GM21619 (cell line): ENCODE measurements around the gene SMYD1.

Experiments used
- ATAC-seq: cut with Tn5 transposase; IDR thresholded peaks from one replicate; pipeline ENCODE4 v1.9.1; 2021; ENCODE audit not compliant: unreplicated experiment

SMYD1 gene

DNA sequence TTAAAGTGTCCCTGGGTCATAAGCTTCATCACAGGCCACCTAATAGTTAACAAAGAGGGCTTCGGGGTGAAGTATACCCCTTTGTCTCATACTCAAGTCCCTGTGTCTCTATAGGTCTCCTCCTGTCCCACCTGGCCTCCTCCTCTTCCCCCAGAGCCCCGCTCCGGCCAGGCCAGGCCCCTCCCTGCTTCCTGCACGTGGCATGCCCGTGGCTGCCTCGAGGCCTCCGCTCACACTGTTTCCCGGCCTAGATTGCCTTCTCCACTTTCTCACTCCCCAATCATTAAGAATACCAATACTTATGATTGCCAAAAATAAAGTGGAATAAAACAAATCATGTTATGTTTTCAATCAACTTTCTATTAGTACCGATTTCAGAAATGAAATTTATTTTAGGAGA is 18.8 kb downstream of the SMYD1 start:
- no peak for ATAC-seq

DNA sequence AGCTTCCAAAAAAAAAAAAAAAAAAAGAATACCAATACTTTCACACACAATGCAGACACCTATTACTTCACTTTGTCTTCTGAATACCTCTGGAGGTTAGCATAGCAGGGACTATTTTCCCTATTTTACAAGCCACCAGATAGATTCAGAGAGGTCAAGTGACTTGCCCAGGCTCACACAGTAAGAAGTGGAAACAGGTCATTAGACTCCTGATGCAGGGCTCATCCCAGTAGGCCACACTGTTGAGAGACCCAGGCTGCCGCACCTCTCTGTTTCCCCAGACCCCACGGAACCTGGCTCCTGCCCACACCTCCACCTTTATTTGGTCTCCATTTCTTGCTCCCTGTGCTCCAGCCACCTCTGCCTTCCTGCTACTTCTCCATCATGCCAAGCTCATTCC is 19.4 kb downstream of the SMYD1 start:
- no peak for ATAC-seq

DNA sequence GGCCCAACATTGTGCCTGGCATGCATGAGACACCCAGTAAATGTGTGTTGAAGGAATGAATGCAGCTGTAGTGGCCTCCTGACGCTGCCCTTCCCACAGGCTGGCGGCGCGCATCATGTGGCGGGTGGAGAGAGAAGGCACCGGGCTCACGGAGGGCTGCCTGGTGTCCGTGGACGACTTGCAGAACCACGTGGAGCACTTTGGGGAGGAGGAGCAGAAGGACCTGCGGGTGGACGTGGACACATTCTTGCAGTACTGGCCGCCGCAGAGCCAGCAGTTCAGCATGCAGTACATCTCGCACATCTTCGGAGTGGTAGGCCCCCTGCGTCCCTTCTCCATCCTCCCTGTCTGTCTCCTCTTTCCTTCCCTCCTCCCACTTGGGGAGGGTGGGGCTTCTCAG is 20.1 kb downstream of the SMYD1 start:
- ATAC-seq: no peak

DNA sequence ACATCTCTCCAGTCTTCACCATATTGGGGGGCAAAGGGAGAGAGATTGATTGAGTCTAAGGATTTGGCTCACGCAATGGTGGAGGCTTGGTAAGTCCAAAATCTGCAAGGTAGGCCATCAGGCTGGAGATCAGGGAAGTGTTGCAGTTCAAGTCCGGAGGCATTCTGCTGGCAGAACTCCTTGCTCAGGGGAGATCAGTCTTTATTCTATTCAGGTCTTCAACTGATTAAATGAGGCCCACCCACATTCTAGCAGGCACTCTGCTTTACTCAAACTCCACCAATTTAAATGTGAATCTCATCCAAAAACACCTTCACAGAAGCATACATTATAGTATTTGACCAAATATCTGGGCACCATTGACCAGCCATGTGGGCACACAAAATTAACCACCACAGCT is 21.4 kb downstream of the SMYD1 start:
- no peak for ATAC-seq

DNA sequence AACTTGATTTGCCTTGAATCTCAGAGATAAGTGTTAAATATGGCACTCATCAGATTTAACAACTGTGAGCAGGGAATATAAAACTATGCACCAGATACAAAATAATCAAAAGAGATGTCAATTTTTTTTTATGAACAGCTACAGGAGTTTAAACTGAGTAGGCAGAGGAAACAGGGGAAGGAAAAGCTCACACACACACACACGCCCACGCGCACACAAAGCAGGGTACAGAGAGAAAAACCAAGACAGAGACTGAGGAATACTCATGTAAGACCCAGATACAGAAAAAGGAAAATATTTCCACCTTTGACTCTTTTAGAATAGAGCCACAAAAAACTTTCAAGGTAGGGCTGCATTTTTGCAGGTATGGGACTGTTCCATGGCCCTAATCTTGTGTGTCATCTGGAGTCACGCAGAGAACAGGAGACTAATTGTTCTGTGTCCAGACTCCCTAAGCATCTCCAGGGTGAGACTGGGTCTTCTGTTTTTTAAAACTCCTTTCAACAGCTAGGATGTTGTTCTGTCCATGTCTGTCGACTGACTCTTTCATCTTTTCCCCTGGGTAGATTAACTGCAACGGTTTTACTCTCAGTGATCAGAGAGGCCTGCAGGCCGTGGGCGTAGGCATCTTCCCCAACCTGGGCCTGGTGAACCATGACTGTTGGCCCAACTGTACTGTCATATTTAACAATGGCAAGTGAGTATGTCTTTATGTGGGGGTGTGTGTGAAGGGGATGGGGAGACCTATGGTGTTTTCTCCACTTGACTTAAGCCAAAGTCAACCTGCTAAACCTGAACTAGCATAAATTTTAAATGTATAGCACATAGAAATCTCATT is 23.0 kb downstream of the SMYD1 start:
- no peak for ATAC-seq

DNA sequence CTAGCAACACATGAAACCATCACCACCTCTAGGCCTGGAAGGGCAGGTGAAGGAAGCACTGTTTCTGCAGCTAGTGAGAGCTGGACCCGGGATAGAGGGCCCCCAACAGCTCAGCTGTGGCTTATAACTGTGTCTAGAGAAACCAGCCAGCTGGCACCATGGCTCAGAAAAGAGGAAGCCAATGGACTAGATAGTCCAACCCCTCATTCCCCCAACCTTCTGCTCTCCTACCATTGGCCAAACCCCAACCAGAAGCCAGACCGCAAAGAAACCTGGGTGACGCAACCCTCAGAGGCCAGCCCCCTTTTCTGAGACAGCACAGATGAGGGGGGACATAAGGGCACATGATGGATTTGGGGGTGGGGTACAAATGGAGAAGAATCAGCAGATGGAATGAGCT is 24.3 kb downstream of the SMYD1 start:
- ATAC-seq: no peak

DNA sequence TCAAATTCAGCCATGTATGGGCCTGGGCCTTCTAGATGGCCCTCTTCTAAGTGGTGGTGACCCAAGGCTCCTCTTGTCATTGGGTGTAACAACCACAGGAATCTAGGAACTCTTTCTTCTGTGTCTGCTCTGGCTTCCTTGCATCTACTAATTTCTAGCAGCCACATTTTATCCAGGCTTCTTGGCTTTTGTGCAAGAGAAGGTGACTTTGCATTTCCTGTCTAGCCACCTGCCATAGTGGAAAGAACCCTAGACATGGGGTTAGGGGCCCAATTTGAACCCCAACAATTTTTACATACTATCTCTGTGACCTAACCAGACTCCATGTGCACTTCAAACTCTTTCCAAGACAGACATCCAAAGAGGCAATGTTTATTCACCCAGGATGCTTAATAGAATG is 25.1 kb downstream of the SMYD1 start:
- ATAC-seq: no peak

DNA sequence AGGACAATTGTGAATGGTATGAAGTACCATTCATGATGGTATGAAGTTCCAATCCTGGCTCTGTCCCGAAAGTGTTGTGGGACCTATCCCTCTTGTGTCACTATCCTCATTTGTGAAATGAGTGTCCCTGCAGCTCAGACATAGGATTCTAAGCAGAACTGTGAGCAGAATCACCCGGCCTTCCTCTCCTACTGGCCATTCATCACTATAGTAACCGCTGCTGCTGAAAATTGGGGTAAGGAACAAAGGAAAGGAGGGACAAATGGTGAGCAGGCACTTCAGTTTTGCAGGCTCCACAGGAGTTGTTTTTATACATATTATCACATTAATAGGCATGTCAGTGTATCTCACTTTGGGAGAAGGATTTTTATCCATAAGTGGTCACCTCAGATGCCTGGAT is 27.4 kb downstream of the SMYD1 start:
- ATAC-seq: no peak

DNA sequence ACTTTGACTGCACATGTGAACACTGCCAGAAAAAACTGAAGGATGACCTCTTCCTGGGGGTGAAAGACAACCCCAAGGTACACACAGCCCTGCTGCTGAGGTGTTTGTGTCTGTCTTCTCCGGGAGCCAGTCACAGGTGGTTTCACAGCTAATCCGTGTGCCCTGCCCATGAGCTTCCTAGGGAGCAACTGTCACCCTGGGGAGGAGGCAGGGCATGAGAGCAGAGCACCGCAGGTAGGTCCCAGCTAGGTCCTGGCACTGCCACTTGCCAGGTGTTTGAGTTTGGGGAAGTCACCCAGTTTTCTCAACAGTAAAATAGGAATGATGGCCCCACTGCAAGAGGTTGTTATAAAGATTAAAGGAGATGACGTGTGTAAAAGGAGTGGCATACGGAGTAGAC is 29.1 kb downstream of the SMYD1 start:
- ATAC-seq: no peak

DNA sequence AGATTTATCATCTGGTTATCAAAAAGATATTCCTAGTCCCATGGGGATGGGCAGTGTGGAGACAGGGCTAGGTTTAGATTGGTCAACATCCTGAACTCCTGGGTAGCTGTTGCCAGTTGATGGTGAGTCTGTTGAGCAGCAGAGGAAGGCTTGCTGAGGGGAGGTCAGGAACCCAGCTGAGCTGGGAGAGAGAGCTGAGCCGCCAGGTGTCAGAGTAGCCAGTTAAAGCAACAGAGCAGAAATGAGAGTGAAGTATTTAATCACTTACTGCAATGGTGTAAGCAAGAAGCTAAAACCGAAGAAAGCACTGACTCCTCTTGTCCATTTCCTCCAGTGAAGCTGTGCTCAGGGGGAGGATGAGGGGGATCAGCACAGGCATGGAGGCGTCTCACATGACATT is 29.6 kb downstream of the SMYD1 start:
- no peak for ATAC-seq

DNA sequence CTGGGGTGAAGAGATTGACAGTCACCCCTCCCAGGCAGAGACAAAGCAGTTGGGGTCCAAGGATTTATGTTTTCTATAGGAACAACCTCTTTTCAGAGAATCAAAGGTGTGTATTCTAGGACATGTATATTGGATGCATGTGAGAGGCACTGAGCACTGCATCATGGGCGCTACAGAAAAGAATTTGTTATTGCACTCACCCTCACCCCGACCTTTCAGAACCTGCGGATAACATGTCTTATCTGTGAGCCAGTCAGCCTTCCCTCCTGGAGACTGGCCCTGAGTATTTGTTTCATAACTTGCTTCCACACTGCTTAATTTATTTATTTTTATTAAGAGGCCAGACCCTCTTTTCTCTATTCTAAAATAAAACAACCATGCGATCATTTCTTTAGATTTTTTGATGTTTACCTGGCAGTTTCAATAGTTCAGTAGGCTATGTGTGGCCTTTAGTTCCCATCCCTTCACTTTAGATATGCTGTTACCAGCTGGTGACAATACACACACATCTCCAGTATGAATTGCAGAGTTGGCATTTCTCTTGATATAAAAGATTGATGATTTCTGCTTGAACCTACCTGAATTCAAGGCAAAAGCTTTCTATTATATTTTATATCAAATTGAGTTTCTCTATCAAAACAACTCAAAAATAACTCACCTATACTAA is 30.4 kb downstream of the SMYD1 start:
- no peak for ATAC-seq

DNA sequence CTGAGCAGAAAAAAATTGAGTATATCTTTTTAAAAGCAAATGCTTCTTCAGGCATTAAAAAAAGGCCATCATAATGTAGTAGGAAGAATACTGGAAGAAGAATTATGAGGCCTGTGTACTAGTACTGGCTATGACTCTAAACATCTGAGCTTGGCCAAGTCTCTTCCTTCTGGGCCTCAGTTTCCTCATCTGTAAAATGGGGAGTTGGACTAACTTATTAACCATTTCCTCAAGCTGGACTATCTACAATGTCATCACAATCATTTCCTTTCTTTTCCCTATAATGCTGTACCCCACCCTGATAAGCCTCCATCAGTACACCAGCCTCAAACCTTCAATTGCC is 30.9 kb downstream of the SMYD1 start:
- ATAC-seq: no peak

DNA sequence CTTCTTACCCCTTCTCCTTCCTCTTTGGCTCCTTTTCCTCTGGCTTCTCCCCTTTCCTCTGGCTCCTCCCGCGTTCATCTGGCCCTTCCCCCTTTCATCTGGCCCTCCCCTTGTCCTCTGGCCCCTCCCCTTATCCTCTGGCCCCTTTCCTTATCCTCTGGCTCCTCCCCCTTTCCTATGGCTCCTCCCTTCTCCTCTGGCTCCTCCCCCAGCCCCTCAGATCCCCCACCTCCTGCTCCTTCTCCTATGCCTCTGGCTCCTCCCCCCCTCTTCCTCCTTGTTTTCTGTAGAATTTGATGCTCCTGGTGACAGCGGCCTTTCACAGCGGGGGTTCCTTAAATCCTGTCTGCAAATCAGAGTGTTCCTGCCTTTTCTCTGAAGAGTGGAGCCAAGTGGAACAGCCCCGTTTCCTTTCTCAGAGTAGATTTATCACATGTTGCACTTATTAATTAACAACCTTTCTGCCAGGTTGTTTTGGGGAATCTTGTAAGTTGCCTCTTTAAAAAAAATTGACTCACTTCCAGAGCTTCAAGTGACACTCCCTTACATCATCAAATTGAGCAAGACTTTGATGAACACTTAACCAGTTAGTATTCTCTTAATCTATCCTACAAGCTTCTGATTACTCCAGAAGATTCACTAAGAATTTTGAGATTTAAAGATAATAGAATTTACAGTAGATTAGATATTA is 32.3 kb downstream of the SMYD1 start:
- ATAC-seq: no peak

DNA sequence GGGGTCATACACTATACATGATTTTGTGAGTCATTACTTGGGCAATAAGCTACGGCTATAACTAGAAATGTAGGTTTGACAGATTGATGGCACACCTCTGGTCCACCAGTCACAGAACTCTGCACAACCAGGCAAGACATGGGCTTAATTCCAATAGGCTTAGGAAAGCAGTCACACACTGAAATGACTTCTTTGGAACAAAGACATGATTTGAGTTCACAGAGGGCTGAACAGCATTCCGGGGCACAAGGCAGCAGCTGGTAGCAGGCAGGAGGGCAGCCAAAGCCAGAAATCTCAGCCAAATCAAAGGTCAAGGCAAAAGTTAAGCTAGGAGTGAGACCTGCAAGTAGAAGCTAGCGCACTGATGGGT is 32.8 kb downstream of the SMYD1 start:
- no peak for ATAC-seq

DNA sequence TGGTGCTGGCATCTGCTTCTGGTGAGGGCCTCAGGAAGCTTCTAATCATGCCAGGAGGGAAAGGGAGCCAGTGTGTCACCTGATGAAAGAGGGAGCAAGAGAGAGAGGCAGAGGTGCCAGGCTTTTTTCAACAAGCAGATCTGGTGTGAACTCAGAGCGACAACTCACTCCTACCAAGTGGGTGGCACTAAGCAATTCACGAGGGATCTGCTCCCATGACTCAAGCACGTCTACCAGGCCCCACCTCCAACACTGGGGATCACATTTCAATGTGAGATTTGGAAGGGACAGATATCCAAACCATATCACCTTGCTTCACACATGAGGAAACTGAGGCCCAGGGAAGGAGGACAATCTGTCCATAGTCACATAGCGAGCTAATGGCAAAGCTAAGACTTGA is 41.2 kb downstream of the SMYD1 start:
- ATAC-seq: no peak

DNA sequence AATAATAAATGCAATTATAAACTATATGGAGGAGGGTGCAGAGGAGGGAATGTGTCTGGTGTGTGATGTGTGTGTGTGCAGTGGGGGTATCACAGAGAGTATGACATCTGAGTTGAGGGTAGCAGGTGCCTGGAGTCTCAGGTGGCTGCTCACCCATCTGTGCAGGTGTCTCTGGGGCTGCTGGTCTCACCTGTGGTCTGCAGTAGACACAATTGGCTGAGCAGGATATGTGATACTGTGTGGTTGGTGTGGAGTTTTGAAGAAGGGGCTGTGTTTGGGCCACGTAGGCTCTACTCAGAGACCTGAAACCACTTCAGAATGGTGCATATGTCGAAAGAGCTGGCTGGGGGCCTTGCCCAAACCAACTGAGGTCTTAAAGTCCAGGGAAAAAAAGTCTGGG is 43.2 kb downstream of the SMYD1 start:
- no peak for ATAC-seq

DNA sequence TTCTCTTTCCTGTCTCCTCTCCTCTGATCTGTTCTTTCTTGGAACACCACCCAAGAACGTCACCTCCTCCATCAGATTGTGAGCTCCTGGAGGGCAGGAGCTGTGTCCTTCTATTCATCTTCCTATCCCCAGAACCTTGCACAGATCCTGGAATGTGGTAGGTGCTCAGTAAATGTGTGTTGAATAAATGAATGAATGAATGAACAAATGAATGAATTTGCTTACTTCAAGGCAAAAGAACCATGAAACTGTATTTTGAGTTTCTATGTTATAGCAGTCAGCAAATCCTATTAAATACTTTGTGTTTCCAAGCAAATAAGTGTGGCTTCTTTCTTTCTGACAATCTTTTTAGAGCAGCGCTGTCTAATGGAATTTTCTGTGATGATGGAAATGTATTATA is 45.4 kb downstream of the SMYD1 start:
- no peak for ATAC-seq

DNA sequence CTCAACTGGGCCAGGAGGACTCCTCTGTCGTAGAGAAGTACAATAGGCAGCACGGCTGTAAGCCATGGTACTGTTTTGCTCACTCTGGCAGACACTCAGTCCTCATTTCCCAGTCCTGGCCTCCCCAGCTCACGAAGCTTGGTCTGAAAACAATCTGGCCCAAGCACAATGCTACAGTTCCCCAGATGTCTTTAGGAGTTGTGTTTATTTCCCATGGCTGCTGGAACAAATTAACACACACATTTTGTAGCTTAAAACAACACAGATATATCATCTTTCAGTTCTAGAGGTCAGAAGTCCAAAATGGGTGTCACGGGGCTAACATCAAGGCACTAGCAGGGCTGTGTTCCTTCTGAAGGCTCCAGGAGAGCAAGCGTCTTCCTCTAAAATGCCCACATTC is 47.3 kb downstream of the SMYD1 start:
- no peak for ATAC-seq

DNA sequence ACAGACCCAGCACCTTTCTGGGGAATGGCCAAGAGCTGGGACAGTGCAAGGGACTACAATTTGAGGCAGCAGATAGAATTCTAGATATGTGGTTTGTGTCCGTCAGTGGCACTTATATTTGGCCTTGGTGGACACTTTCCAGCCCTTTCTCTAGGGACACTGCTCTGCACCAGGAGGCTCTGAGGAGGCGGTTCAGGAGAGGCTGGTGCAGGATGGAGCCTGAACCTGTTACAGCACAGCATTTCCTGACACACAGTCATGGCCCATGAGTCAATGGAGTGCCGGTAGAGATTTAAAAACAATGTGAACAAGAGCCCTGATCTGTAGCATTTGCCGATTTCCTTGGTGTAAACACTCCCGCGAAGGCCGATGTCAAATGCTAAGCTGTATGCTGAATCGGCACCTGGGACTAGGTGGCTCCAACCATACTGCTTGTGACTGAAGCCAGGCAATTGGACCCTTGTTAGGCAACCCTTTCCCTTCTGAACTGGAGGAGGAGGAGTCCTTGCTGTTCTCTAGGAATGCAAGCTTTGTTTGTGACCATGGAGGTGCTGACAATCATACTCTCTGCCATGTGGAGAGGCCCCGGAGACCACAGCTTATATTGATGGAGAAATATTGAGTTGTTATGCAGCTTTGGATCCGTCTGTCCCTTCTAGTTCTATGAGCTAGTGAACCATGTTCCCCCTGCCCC is 48.3 kb downstream of the SMYD1 start:
- ATAC-seq: no peak

DNA sequence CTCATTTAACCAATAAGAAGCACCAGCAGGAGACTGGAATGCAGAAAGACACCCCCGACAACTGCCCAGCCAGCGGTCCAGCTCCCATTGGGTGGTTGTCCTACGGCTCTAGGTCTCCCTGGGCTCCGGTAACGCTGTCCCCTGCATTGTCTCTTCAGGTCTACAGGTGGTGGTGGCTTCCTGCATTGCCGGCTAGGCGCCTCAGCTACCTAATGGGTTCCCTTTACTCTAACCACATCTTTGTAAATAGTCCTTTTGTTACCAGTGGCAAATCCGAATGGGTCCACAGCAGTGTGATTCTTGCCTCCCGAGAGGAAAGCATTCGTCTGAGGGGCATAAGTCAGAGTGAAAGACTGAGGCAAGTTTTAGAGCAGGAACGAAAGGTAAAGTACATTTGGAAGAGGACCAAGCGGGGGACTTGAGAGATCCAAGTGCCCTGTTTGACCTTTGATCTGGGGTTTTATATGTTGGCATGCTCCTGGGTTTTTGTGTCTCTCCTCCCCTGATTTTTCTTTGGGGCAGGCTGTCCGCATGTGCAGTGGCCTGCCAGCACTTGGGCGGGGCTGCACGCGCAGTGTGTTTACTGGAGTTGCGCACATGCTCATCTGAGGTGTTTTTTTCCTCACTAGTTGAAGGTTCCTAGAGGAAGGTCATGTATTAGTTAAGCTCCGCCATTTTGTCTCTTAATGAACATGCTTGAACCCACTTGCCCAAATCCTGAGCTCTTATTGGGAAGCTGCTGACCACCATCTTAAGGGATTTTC is 49.2 kb downstream of the SMYD1 start:
- ATAC-seq: no peak

DNA sequence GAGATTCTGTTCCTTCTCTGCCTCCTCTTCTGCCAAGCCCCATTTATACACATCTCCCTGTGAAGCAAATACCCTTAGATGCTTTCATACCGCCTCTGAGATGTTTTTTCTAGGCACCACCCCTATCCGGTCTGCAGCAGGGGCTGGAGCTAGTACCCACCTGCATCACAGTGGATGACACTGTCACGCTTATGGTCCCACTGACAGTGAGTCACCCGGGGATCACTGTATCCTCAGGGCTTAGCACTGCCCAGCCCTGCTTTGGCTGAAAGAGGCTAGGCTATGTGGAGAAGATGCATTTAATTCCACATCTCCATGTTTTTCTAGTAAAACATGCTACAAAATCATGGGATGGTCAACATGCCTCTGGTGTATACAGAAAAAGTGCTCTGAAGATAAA is 50.3 kb downstream of the SMYD1 start:
- no peak for ATAC-seq
